OCI-LY3 (cell line): ENCODE measurements around the gene ARHGEF2.

ENCODE experiments used
- H2AFZ ChIP-seq: fragments of 200-600, 300-600 bp; shearing (Covaris generic); 2 replicates; pipeline ENCODE4 v1.6.0; 2014; ENCODE audit warnings: antibody characterized with exemption, low read depth, low read length
- H3K27ac ChIP-seq: fragments of 200-600, 300-600 bp; sonication (generic); 2 replicates; pipeline ENCODE4 v1.5.1; 2014; ENCODE audit warnings: mild to moderate bottlenecking, low read length, moderate library complexity, mixed read lengths
- H3K27me3 ChIP-seq: fragments of 200-600, 300-600 bp; sonication (generic); 2 replicates; pipeline ENCODE4 v1.6.1; 2014; ENCODE audit warnings: low read depth, low read length, mixed read lengths
- H3K36me3 ChIP-seq: fragments of 200-600, 300-600 bp; sonication (generic); replicated peaks from 2 replicates; pipeline ENCODE3; 2014; ENCODE audit warnings: low read depth, low read length, mixed read lengths
- H3K4me1 ChIP-seq: fragments of 300-600, 200-600 bp; sonication (generic); 2 replicates; pipeline ENCODE4 v1.6.1; 2014; ENCODE audit warnings: low read length, mixed read lengths
- H3K4me2 ChIP-seq: fragments of 200-600, 300-600 bp; sonication (generic); 2 replicates; pipeline ENCODE4 v1.6.1; 2014; ENCODE audit warnings: low read length, mixed read lengths
- H3K4me3 ChIP-seq: fragments of 300-600, 200-600 bp; sonication (generic); 2 replicates; pipeline ENCODE4 v1.5.1; 2014; ENCODE audit warnings: antibody characterized with exemption, mild to moderate bottlenecking, low read length, moderate library complexity
- H3K79me2 ChIP-seq: fragments of 300-600, 200-600 bp; shearing (Covaris generic); 2 replicates; pipeline ENCODE4 v1.6.1; 2014; ENCODE audit warnings: mild to moderate bottlenecking, low read length, mixed read lengths
- H3K9ac ChIP-seq: fragments of 300-600, 200-600 bp; shearing (Covaris generic); 2 replicates; pipeline ENCODE4 v1.6.0; 2014; ENCODE audit warnings: mild to moderate bottlenecking, low read length, moderate library complexity
- H3K9me3 ChIP-seq: fragments of 200-600, 300-600 bp; shearing (Covaris generic); 2 replicates; pipeline ENCODE4 v1.6.1; 2014; ENCODE audit warnings: low read length, mixed read lengths; ENCODE audit not compliant: insufficient read depth
- H4K20me1 ChIP-seq: fragments of 200-600, 300-600 bp; sonication (generic); 2 replicates; pipeline ENCODE4 v1.6.1; 2016; ENCODE audit warnings: low read length, mixed read lengths; ENCODE audit not compliant: insufficient read depth
- CTCF ChIP-seq: fragments of 200-600, 300-600 bp; sonication (generic); IDR thresholded peaks from 2 replicates; pipeline ENCODE4 v1.5.1; 2014; ENCODE audit warnings: antibody characterized with exemption, low read length, low read depth
- EZH2phosphoT487 ChIP-seq: fragments of 200-600 bp; shearing (Covaris generic); IDR thresholded peaks from 2 replicates; pipeline ENCODE4 v1.6.1; 2018; ENCODE audit warnings: antibody characterized with exemption, mixed run types, low read depth

The ARHGEF2 gene

GRCh38 chr1:156004843-156005584 lies 26.7 kb upstream of the ARHGEF2 start:
- TF ChIP-seq CTCF = no peak
- TF ChIP-seq EZH2phosphoT487 = no peak
- Histone ChIP-seq H2AFZ (no peak overlapping the region), H3K27ac (no peak overlapping the region), H3K4me1 (peaks cover 7% of the 10 kb centered on the region), H3K4me2 (no peak overlapping the region), H3K79me2 (no peaks in the 10 kb centered on the region), H3K27me3 (peaks cover 13% of the 10 kb centered on the region), H3K9ac (no peak overlapping the region), H3K9me3 (no peaks in the 10 kb centered on the region), H3K36me3 (peaks cover 16% of the 10 kb centered on the region), H4K20me1 (peaks cover 7% of the 10 kb centered on the region; the same call in 1 of the 2 replicates), H3K4me3 (no peak overlapping the region)

DNA sequence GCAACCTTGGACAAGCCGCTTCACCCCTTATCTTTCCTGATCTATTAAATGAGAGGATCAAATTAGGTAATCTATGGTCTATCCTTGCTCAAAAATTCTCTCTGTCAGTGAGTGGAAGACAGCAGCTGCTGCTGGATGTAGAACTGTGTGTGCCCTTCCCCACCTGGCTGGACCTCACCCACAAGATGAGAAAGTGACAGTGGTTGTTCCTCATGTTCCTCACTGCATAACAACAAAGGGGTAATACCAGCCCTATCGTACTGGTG lies 25.5 kb upstream of the ARHGEF2 start:
- Histone ChIP-seq H3K27me3 (peaks cover 13% of the 10 kb centered on the region), H3K4me3 (no peak overlapping the region), H3K9me3 (no peaks in the 10 kb centered on the region), H2AFZ (no peak overlapping the region), H3K79me2 (no peaks in the 10 kb centered on the region), H3K4me2 (no peak overlapping the region), H3K36me3 (peaks cover 8% of the 10 kb centered on the region), H3K4me1 (peaks cover 7% of the 10 kb centered on the region), H3K27ac (no peak overlapping the region), H4K20me1 (0 out of 2 replicates have a peak, but pooled peaks cover 3% of the 10 kb centered on the region), H3K9ac (no peak overlapping the region)
- TF ChIP-seq EZH2phosphoT487 (no peak), CTCF (no peak)

GRCh38 chr1:156002188-156002911 lies 24.0 kb upstream of the ARHGEF2 start:
- Histone ChIP-seq H4K20me1 (no peaks in the 10 kb centered on the region), H3K9ac (no peak overlapping the region), H3K4me3 (no peak overlapping the region), H3K79me2 (no peaks in the 10 kb centered on the region), H3K4me1 (peaks cover 7% of the 10 kb centered on the region), H3K36me3 (peaks cover 5% of the 10 kb centered on the region), H3K9me3 (no peaks in the 10 kb centered on the region), H3K4me2 (no peak overlapping the region), H3K27ac (no peak overlapping the region), H3K27me3 (peaks cover 13% of the 10 kb centered on the region), H2AFZ (peak overlapping the region; percentile 12; the same call in 1 of the 2 replicates)
- TF ChIP-seq CTCF (no peak), EZH2phosphoT487 (no peak)

DNA sequence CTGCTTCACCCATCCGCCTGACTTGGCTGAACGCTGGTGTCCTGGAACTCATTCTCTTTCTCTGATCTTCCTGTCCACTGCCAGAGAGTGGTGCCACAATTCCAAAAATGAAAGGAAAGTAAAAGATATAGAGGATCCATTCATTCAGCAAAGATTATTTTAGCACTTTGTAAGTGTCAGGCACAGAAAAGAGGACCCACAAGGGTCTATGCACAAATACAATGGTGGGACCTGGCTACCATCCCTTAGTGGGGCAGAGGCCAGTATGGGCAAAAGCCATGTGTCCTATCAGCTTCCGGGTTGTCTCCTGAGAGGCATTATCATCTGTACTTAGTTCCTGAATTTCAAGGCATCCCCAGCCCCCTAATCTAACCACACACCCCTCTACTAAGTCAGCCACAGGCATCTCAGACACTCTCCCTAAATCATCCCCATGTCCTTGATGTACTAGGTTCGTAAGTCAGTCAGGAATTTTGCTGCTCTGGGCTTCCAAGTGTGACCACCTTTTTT lies 23.4 kb upstream of the ARHGEF2 start:
- peaks cover 13% of the 10 kb centered on the region for H3K27me3 ChIP-seq
- H3K9ac ChIP-seq = no peak overlapping the region
- peaks cover 1% of the 10 kb centered on the region for H3K36me3 ChIP-seq
- no peak overlapping the region for H3K27ac ChIP-seq
- H3K79me2 ChIP-seq = no peaks in the 10 kb centered on the region
- TF ChIP-seq CTCF (no peak), EZH2phosphoT487 (no peak)
- H3K4me2 ChIP-seq = no peak overlapping the region
- no peaks in the 10 kb centered on the region for H3K9me3 ChIP-seq
- peak overlapping the region; percentile 12; the same call in 1 of the 2 replicates for H2AFZ ChIP-seq
- peaks cover 7% of the 10 kb centered on the region for H3K4me1 ChIP-seq
- no peak overlapping the region for H3K4me3 ChIP-seq
- no peaks in the 10 kb centered on the region for H4K20me1 ChIP-seq
